HepG2 (cell line): ENCODE data around the gene HIC1. TPM values are rescaled to one million over a fixed set of nuclear protein-coding genes. Genes with fewer than 3 reads are reported as not detected.
A peak's percentile ranks its signal among the peaks of the same experiment; 100 is the strongest.

ENCODE experiments used
- ARID2 ChIP-seq: sonication (generic); formaldehyde crosslinking; IDR thresholded peaks from 2 replicates; pipeline ENCODE4 v1.8.1; 2022; ENCODE audit warnings: mild to moderate bottlenecking, missing genetic modification reagents, borderline replicate concordance
- CENPT ChIP-seq: sonication (generic); formaldehyde crosslinking; IDR thresholded peaks from 2 replicates; pipeline ENCODE4 v1.8.0; 2022; ENCODE audit warnings: low read depth, mild to moderate bottlenecking, moderate library complexity, missing genetic modification reagents
- FOXA1 ChIP-seq, 2 experiments: fragments of 450-650 bp in 1 of 2; sonication (generic) in 1 of 2; formaldehyde crosslinking in 1 of 2; IDR thresholded peaks; 2 replicates each; pipeline versions ENCODE4 v1.4.0 to v1.6.1; 2016 to 2020; ENCODE audit warnings: missing genetic modification reagents in 1 of 2
- HOXD1 ChIP-seq: sonication (generic); formaldehyde crosslinking; IDR thresholded peaks from 2 replicates; pipeline ENCODE4 v1.5.0; 2020; ENCODE audit warnings: missing genetic modification reagents
- JDP2 ChIP-seq: sonication (generic); formaldehyde crosslinking; IDR thresholded peaks from 2 replicates; pipeline ENCODE4 v1.8.1; 2022; ENCODE audit warnings: missing genetic modification reagents, borderline replicate concordance
- JUN ChIP-seq: sonication (generic); formaldehyde crosslinking; IDR thresholded peaks from 2 replicates; pipeline ENCODE4 v1.4.0; 2020; ENCODE audit warnings: mild to moderate bottlenecking, missing genetic modification reagents
- KLF16 ChIP-seq, 2 experiments: sonication (generic) in 1 of 2; formaldehyde crosslinking in 1 of 2; IDR thresholded peaks; 2 replicates each; pipeline versions ENCODE4 v1.6.1 to v1.8.0; 2016 to 2023; ENCODE audit warnings: missing genetic modification reagents in 2 of 2, missing compliant biosample characterization in 1 of 2
- KLF9 ChIP-seq: IDR thresholded peaks from 2 replicates; pipeline ENCODE4 v1.6.1; 2016; ENCODE audit warnings: low read depth
- MYNN ChIP-seq: sonication (generic); formaldehyde crosslinking; IDR thresholded peaks from 2 replicates; pipeline ENCODE4 v1.4.0; 2020; ENCODE audit warnings: mild to moderate bottlenecking, low read depth, missing genetic modification reagents
- RFX3 ChIP-seq: IDR thresholded peaks from 2 replicates; pipeline ENCODE4 v1.6.1; 2016; ENCODE audit warnings: missing biosample characterization, missing genetic modification reagents
- SKI ChIP-seq: fragments of 450-650 bp; IDR thresholded peaks from one replicate; pipeline ENCODE4 v1.6.1; 2018; ENCODE audit warnings: mild to moderate bottlenecking; ENCODE audit not compliant: partially characterized antibody
- SMARCC2 ChIP-seq: fragments of 450-650 bp; IDR thresholded peaks from 2 replicates; pipeline ENCODE4 v1.6.1; 2017; ENCODE audit warnings: antibody characterized with exemption, mild to moderate bottlenecking
- ZBTB20 ChIP-seq: sonication (generic); formaldehyde crosslinking; IDR thresholded peaks from 2 replicates; pipeline ENCODE4 v1.8.1; 2023; ENCODE audit warnings: missing genetic modification reagents, low read depth, mild to moderate bottlenecking, borderline replicate concordance
- ZNF331 ChIP-seq: sonication (generic); formaldehyde crosslinking; IDR thresholded peaks from 2 replicates; pipeline ENCODE4 v1.4.0; 2020; ENCODE audit warnings: missing genetic modification reagents
- ZNF605 ChIP-seq: sonication (generic); formaldehyde crosslinking; IDR thresholded peaks from 2 replicates; pipeline ENCODE4 v1.8.0; 2022; ENCODE audit warnings: mild to moderate bottlenecking, missing genetic modification reagents
- polyA plus RNA-seq, 8 experiments: library from polyadenylated mRNA; depleted of rRNA in 3 of 8; stranded (reverse) in 7 of 8; unstranded in 1 of 8; fragments of >200 nt; fragmentation: Illumina TruSeq in 4 of 8; extraction: Trizol in 4 of 8; gene quantifications; 2 replicates each; pipeline versions ENCODE4 v1.2.1 to v1.2.3, GENCODE V29; 2011 to 2016; ENCODE audit warnings: low read depth in 4 of 8, missing spikeins in 1 of 8, mixed read lengths in 1 of 8; ENCODE audit not compliant: insufficient read depth in 1 of 8
- total RNA-seq, 5 experiments: library from RNA; depleted of rRNA; stranded (reverse); fragments of >200 nt; fragmentation: Illumina TruSeq; extraction: Trizol; gene quantifications; 2 replicates each; pipeline ENCODE4 v1.2.3, GENCODE V29; 2016; ENCODE audit warnings: low read depth in 1 of 5
- TF ChIP-seq, protein P1 (sequence below): sonication (generic); formaldehyde crosslinking; IDR thresholded peaks from 2 replicates; pipeline ENCODE4 v1.8.1; 2023; ENCODE audit warnings: missing genetic modification reagents, mild to moderate bottlenecking, borderline replicate concordance
- TF ChIP-seq, protein P2 (sequence below): sonication (generic); formaldehyde crosslinking; IDR thresholded peaks from 2 replicates; pipeline ENCODE4 v1.5.0; 2020; ENCODE audit warnings: missing genetic modification reagents
- TF ChIP-seq, protein P3 (sequence below): sonication (generic); formaldehyde crosslinking; IDR thresholded peaks from 2 replicates; pipeline ENCODE4 v1.5.1; 2020; ENCODE audit warnings: mild to moderate bottlenecking, moderate library complexity, missing genetic modification reagents
- TF ChIP-seq, protein P4 (sequence below): sonication (generic); formaldehyde crosslinking; IDR thresholded peaks from 2 replicates; pipeline ENCODE4 v1.5.1; 2020; ENCODE audit warnings: missing genetic modification reagents, mild to moderate bottlenecking, borderline replicate concordance
- TF ChIP-seq, protein P5 (sequence below): sonication (generic); formaldehyde crosslinking; IDR thresholded peaks from 2 replicates; pipeline ENCODE4 v1.8.0; 2022; ENCODE audit warnings: missing genetic modification reagents, mild to moderate bottlenecking, moderate library complexity, borderline replicate concordance

HIC1 gene
- total and polyA plus RNA-seq, 2 of the 13 experiments (the other 11 are each of a cell fraction or from before 2014, with no cell fraction given) = 0.04 to 0.31 TPM

DNA sequence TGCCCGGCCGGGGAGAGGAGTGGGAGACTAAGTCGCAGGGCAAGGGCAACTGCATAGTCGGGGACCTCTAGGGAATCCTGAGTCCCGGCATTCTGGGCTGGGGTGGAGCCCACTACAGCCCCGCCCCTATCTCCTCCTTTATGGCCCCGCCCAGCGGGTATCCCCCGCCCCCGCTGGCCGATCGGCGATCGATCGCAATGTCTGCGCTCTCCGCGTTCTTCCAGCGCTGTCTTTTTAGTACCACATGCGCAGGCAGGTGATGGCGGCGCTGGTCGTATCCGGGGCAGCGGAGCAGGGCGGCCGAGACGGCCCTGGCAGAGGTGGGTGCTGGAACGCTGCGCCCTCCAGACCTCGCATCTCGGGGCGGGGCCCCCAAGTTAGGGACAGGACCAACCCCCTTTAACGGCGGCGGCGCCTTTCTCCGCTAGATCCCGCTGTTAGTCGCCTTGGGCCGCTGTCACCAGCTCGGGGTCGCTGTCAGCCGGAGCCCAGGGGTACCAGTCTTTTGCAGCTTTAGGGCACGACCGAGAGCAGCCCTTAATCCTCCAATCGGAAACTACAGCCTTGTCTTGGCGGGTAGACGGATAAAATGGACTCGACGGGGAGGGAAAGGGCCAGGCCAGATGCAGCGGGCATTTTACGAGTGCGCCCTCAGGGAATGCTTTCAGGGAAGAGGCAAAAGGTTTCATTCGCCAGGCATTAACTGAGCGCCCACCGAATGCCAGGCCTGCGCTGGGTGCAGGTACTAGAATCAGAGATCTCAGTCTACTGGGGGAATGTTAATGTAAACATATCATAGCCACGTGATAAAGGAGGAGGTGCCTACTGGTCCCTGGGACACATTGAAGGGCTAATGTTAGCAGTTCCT, 24.8 kb upstream of the HIC1 start, which contains the start of gene DPH1 (continued):
- TF ChIP-seq SKI = peak; percentile 20
- TF ChIP-seq, protein P1, sequence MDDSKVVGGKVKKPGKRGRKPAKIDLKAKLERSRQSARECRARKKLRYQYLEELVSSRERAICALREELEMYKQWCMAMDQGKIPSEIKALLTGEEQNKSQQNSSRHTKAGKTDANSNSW (CRISPR knock-in tag) = no peak
- no peak for TF ChIP-seq ZNF605 (CRISPR knock-in tag)
- 0 out of 2 replicates have a peak, but pooled peaks have one; percentile 70 for TF ChIP-seq CENPT (CRISPR knock-in tag)
- TF ChIP-seq JDP2 (CRISPR knock-in tag) = no peak
- TF ChIP-seq JUN (CRISPR knock-in tag) = no peak
- TF ChIP-seq, protein P2, sequence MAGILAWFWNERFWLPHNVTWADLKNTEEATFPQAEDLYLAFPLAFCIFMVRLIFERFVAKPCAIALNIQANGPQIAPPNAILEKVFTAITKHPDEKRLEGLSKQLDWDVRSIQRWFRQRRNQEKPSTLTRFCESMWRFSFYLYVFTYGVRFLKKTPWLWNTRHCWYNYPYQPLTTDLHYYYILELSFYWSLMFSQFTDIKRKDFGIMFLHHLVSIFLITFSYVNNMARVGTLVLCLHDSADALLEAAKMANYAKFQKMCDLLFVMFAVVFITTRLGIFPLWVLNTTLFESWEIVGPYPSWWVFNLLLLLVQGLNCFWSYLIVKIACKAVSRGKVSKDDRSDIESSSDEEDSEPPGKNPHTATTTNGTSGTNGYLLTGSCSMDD (CRISPR knock-in tag) = 0 out of 2 replicates have a peak, but pooled peaks have one; percentile 42
- peak in 1 of 2 experiments; percentile 91; a peak in 2 of 4 replicates for TF ChIP-seq KLF16 (CRISPR knock-in tag; IDR thresholded peaks at IDR 0.05)
- TF ChIP-seq HOXD1 = 0 out of 2 replicates have a peak, but pooled peaks have one; percentile 44
- peak; percentile 32; the same call in 1 of the 2 replicates for TF ChIP-seq RFX3
- TF ChIP-seq, protein P3, sequence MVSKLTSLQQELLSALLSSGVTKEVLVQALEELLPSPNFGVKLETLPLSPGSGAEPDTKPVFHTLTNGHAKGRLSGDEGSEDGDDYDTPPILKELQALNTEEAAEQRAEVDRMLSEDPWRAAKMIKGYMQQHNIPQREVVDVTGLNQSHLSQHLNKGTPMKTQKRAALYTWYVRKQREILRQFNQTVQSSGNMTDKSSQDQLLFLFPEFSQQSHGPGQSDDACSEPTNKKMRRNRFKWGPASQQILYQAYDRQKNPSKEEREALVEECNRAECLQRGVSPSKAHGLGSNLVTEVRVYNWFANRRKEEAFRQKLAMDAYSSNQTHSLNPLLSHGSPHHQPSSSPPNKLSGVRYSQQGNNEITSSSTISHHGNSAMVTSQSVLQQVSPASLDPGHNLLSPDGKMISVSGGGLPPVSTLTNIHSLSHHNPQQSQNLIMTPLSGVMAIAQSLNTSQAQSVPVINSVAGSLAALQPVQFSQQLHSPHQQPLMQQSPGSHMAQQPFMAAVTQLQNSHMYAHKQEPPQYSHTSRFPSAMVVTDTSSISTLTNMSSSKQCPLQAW (CRISPR knock-in tag) = peak; percentile 67; the same call in 1 of the 2 replicates
- no peak for TF ChIP-seq FOXA1 (IDR thresholded peaks at IDR 0.05)
- peak; percentile 52 for TF ChIP-seq FOXA1 (CRISPR knock-in tag; IDR thresholded peaks at IDR 0.05)
- TF ChIP-seq MYNN (CRISPR knock-in tag) = peak; percentile 68; the same call in 1 of the 2 replicates
- TF ChIP-seq, protein P4, sequence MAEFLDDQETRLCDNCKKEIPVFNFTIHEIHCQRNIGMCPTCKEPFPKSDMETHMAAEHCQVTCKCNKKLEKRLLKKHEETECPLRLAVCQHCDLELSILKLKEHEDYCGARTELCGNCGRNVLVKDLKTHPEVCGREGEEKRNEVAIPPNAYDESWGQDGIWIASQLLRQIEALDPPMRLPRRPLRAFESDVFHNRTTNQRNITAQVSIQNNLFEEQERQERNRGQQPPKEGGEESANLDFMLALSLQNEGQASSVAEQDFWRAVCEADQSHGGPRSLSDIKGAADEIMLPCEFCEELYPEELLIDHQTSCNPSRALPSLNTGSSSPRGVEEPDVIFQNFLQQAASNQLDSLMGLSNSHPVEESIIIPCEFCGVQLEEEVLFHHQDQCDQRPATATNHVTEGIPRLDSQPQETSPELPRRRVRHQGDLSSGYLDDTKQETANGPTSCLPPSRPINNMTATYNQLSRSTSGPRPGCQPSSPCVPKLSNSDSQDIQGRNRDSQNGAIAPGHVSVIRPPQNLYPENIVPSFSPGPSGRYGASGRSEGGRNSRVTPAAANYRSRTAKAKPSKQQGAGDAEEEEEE (CRISPR knock-in tag) = no peak
- TF ChIP-seq, protein P5, sequence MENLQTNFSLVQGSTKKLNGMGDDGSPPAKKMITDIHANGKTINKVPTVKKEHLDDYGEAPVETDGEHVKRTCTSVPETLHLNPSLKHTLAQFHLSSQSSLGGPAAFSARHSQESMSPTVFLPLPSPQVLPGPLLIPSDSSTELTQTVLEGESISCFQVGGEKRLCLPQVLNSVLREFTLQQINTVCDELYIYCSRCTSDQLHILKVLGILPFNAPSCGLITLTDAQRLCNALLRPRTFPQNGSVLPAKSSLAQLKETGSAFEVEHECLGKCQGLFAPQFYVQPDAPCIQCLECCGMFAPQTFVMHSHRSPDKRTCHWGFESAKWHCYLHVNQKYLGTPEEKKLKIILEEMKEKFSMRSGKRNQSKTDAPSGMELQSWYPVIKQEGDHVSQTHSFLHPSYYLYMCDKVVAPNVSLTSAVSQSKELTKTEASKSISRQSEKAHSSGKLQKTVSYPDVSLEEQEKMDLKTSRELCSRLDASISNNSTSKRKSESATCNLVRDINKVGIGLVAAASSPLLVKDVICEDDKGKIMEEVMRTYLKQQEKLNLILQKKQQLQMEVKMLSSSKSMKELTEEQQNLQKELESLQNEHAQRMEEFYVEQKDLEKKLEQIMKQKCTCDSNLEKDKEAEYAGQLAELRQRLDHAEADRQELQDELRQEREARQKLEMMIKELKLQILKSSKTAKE (CRISPR knock-in tag) = peak; percentile 39; the same call in 1 of the 2 replicates
- TF ChIP-seq ZBTB20 (CRISPR knock-in tag) = peak; percentile 47; the same call in 1 of the 2 replicates
- no peak for TF ChIP-seq KLF9 (CRISPR knock-in tag)
- TF ChIP-seq SMARCC2 = no peak
- TF ChIP-seq ZNF331 (CRISPR knock-in tag) = peak; percentile 74
- peak; percentile 36; the same call in 1 of the 2 replicates for TF ChIP-seq ARID2
